ENCODE data around the gene SLC4A1AP. TPM values are rescaled to one million over a fixed set of nuclear protein-coding genes. Genes with fewer than 3 reads are reported as not detected.

Gene SLC4A1AP
- total and polyA plus RNA-seq, 2 donors = 16.3 to 22.6 TPM

DNA sequence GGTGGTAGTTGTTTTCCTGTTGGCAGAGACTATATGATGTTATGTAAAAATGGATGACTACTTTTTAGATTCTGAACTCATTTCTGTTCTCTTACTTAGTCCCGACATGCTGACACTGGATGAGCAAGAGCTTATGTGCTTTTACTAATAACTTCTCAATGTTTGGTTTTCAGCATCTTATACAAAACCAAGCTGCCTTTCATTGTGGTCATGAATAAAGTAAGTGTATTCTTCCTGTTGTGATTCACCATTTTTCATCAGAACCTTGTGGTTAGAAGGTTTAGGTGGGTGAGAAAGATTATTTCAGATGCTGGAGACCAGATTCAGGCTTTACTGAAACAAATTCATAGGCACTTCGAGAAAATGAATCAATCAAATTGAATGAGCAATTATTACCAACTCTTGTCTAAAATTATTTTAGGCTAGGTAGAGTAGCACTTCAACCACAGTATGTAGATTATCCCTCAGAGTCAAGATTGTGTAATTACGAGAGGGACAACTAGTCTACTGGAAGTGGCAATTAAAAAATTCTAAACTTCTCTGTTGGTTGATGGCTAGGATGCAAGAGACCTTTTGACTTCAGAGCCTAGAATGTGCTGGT, 25.6 kb upstream of the SLC4A1AP start:
- no peak for DNase-seq (ENCODE audit: extremely low spot score)
- no peak overlapping the region for H3K27ac ChIP-seq (ENCODE audit: low read depth)
- H3K36me3 ChIP-seq (ENCODE audit: insufficient read depth) = peaks cover 16% of the 10 kb centered on the region
- H3K4me3 ChIP-seq (ENCODE audit: low read depth, low read length) = no peak overlapping the region
- no peaks in the 10 kb centered on the region for H3K4me1 ChIP-seq (ENCODE audit: insufficient read depth)
- WGBS = 91% methylated on average over 3 of the region's 3 CpGs

DNA sequence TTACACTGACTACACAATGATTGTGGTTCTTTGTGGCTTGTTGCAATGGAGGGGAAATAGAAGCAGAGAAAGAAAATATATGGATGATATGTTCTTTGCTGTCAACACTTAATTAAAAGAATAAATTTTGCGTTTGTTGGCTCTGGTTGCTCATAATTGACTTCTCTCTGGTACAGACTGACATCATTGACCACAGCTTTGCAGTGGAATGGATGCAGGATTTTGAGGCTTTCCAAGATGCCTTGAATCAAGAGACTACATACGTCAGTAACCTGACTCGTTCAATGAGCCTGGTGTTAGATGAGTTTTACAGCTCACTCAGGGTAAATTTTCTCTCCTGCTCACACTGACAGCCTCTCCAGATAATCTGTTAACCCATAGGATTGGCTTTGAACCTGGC, 25.0 kb upstream of the SLC4A1AP start:
- 75% methylated on average over 3 of the region's 3 CpGs for WGBS
- no peak for DNase-seq (ENCODE audit: extremely low spot score)
- Histone ChIP-seq H3K4me3 (ENCODE audit: low read depth, low read length) (no peak overlapping the region), H3K4me1 (ENCODE audit: insufficient read depth) (no peaks in the 10 kb centered on the region), H3K36me3 (ENCODE audit: insufficient read depth) (peaks cover 16% of the 10 kb centered on the region), H3K27ac (ENCODE audit: low read depth) (no peak overlapping the region)

DNA sequence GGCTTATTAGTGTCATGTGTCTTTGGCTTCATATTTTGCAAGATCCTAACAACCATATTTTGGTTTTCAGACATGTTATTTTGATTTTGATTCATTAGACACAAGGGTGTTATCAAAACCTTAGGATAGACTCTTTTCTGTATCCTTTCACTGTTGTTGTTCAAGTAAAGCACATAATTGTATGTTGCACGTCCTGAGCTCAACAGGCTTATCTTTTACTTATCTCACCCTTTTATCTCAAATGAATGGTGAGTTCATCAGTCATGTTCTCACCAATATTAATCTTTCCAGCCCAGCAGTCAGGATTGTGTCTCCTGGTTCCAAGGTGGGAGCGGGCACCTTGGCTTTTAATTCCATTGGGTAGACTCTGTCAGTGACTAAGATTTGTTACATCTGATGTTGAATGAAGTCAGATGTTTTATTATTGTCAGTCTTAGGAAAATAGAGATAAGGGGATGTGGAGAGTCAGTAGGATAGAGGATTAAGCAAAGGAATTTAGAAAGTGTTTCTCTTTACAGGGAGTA, 22.9 kb upstream of the SLC4A1AP start:
- H3K4me1 ChIP-seq (ENCODE audit: insufficient read depth) = no peaks in the 10 kb centered on the region
- no peak overlapping the region for H3K4me3 ChIP-seq (ENCODE audit: low read depth, low read length)
- no peak overlapping the region for H3K27ac ChIP-seq (ENCODE audit: low read depth)
- peaks cover 10% of the 10 kb centered on the region for H3K36me3 ChIP-seq (ENCODE audit: insufficient read depth)
- no peak for DNase-seq (ENCODE audit: extremely low spot score)
- 83% methylated on average over 2 of the region's 2 CpGs for WGBS

DNA sequence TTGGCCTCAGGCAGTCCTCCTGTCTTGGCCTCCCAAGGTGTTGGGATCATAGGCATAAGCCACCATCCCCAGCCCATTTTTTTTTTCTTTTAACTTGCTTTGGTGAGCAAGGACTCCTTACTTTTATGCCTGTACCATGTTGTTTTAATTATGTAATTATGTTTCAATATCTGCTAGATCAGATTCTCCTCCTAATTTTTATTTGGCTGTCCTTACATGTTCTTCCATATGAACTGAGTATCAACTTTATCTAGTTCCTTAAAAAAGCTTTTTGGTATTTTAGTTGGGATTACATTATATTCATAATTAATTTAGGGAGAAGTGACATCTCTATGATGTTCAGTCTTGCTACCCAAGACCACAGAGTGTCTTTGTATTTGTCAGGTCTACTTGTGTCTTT, 18.5 kb upstream of the SLC4A1AP start:
- no peaks in the 10 kb centered on the region for H3K4me1 ChIP-seq (ENCODE audit: insufficient read depth)
- peaks cover 8% of the 10 kb centered on the region for H3K36me3 ChIP-seq (ENCODE audit: insufficient read depth)

DNA sequence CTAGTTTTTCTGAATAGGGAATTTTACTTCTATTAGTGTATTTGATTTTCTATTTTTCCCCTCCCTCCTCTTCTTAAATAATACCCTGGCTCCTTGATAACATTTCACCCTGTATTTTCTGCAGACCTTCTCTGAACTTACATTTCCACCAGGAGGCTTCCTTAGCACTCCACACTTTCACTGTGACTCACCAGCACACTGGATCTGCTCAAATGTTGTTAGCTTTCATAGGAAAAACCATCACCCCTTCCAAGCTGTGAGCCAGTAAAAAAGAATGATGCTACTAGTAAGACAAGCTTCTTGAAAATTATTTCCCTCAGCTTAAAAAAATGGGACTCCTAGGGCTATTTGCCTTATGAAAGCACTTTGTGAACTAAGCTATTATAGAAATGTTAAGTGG, 16.4 kb upstream of the SLC4A1AP start:
- H3K36me3 ChIP-seq (ENCODE audit: insufficient read depth) = peaks cover 17% of the 10 kb centered on the region
- H3K4me3 ChIP-seq (ENCODE audit: low read depth, low read length) = no peak overlapping the region
- H3K27ac ChIP-seq (ENCODE audit: low read depth) = no peak overlapping the region
- H3K4me1 ChIP-seq (ENCODE audit: insufficient read depth) = no peaks in the 10 kb centered on the region
- no peak for DNase-seq (ENCODE audit: extremely low spot score)

More for the DNA sequence above, 18.5 kb upstream of the SLC4A1AP start:
- DNase-seq (ENCODE audit: extremely low spot score) = no peak
- H3K4me3 ChIP-seq (ENCODE audit: low read depth, low read length) = no peak overlapping the region
- no peak overlapping the region for H3K27ac ChIP-seq (ENCODE audit: low read depth)

DNA sequence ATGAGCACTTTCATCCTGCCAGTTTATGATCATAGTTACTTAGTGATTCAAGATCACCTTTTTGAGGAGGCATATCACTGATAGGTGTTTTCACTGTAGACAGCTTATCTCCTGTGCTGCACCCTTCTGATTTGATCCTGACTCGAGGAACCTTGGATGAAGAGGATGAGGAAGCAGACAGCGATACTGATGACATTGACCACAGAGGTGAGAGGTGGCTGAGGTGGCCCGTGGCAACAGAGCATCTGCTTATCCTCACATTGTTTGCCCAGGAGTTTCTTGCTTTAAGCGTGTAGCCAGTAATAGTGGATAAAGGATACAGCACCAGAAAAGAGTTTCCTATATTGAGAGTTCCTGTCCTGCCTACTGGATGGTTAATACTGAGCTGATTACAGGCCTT, 16.0 kb upstream of the SLC4A1AP start:
- no peak for DNase-seq (ENCODE audit: extremely low spot score)
- no peak overlapping the region for H3K4me3 ChIP-seq (ENCODE audit: low read depth, low read length)
- no peaks in the 10 kb centered on the region for H3K4me1 ChIP-seq (ENCODE audit: insufficient read depth)
- H3K36me3 ChIP-seq (ENCODE audit: insufficient read depth) = peaks cover 17% of the 10 kb centered on the region
- H3K27ac ChIP-seq (ENCODE audit: low read depth) = no peak overlapping the region
- WGBS = 94% methylated on average over 4 of the region's 4 CpGs

DNA sequence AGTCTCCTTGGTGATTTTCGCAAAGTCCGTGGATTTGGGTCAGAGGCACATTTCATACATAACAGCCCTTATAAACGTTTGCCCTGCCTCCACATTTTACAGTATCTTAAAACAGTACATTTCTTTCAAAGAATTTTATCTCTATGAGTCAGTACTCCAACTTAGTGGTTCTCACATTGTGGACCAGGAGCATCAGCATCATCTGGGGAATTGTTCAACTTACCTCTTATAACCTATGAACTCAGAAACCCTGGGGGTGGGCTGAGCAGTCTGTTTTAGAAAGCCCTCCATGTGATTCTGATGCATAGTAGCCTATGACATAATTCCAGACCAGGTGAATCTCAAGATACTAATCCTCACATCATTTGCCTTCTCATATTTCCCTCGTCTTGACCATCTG, 12.6 kb upstream of the SLC4A1AP start:
- Histone ChIP-seq H3K36me3 (ENCODE audit: insufficient read depth) (peaks cover 19% of the 10 kb centered on the region), H3K4me1 (ENCODE audit: insufficient read depth) (no peaks in the 10 kb centered on the region), H3K4me3 (ENCODE audit: low read depth, low read length) (no peak overlapping the region), H3K27ac (ENCODE audit: low read depth) (no peak overlapping the region)
- no peak for DNase-seq (ENCODE audit: extremely low spot score)
- WGBS = 72% methylated on average over 4 of the region's 4 CpGs

DNA sequence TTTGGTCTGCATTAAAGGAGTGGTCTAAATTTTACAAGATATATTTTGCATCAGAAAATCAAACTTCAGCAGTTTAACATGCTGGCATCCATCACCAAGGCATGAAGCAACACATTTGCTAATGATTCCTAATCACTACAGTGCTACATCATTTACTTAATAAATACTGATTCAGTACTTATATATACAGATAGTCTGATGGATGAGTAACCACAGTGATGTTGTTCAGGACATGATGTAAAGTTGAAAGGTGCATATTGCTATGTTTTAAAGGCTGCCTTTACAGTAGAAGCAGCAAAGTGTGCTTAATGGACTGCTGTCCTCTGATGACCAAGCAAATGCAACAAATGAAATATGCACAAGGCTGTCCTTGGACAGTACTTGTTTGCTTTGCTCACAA, 11.3 kb upstream of the SLC4A1AP start:
- Histone ChIP-seq H3K36me3 (ENCODE audit: insufficient read depth) (peaks cover 17% of the 10 kb centered on the region), H3K27ac (ENCODE audit: low read depth) (no peak overlapping the region), H3K4me3 (ENCODE audit: low read depth, low read length) (no peak overlapping the region), H3K4me1 (ENCODE audit: insufficient read depth) (no peaks in the 10 kb centered on the region)
- no peak for DNase-seq (ENCODE audit: extremely low spot score)

DNA sequence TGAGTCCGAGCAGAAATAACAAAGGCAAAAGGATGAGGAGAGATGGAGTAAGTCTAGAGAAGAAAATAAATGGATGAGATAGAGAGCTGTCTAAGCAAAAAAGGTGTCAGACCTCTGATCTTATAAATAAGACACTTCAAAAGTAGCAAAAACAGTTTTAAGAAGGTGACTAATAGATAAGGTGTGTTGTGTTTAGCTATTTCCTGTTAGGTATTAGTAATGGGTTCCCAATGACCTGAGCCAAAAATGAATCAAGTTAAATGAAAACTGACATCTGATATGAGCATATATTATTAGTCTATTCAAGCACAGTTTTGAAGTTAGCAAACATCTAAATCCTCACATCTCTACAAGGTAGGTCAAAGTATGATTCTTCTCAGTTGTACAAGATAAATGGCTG, 10.9 kb upstream of the SLC4A1AP start:
- no peak for DNase-seq (ENCODE audit: extremely low spot score)
- Histone ChIP-seq H3K36me3 (ENCODE audit: insufficient read depth) (peaks cover 17% of the 10 kb centered on the region), H3K4me1 (ENCODE audit: insufficient read depth) (no peaks in the 10 kb centered on the region), H3K27ac (ENCODE audit: low read depth) (no peak overlapping the region), H3K4me3 (ENCODE audit: low read depth, low read length) (no peak overlapping the region)
- 95% methylated on average over 1 of the region's 1 CpG for WGBS

DNA sequence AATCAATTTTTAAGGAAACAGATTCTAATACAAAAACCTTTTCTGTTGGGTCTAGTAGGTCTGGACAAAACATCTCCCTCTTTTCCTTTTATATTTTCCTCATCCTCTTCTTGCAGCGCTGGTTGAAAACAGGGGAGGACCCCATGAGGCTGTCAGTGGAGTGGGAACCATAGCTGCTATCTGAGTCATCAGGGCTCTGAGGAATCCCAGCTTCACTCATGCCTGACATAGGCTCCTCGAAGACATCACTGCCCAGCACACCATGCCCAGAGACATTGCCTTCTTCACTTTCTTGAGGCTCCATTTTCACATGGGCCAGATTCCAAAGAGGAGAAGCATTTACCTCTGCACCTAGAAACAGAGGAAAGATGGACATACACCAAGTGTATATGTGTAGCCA, 10.3 kb upstream of the SLC4A1AP start:
- peaks cover 16% of the 10 kb centered on the region for H3K36me3 ChIP-seq (ENCODE audit: insufficient read depth)
- no peak overlapping the region for H3K4me3 ChIP-seq (ENCODE audit: low read depth, low read length)
- H3K27ac ChIP-seq (ENCODE audit: low read depth) = no peak overlapping the region
- 92% methylated on average over 2 of the region's 2 CpGs for WGBS
- DNase-seq (ENCODE audit: extremely low spot score) = no peak
- no peaks in the 10 kb centered on the region for H3K4me1 ChIP-seq (ENCODE audit: insufficient read depth)

DNA sequence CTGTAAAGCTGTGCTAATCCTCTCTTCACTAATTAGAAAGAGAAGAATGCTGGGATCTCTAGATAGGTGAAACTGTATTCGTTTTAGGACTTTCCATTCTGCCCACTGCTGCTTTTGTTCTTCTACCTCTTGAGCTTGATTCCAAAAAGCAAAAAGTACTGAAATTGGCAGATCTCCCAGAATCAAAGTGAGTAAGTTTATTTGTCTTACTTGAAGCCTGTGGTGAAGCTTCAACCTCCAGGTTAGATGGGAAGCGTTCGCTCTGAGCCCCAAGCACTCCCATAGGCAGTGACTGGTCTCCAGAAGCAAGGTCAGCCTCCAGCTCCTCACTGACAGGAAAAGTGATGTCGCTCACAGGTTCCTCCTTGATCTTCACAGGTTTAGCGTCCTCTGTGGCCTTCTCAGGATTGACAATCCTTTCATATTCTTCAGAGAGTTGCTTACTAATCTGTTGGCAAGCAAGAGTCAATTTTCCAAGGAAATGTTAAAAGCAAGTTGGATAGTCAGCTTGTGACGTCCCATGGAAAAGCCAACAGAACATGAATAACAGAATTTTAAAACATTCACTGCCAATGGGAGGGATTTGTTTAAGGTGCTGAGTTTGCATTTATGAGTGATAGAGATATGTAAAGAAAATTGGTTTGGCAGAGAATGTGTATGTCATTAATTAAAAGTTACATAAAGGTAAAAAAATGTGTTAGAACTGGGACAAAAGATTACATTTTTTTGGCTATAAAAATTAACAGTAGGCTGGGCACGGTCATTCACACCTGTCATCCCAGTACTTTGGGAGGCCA, 8.3 kb upstream of the SLC4A1AP start:
- no peak for DNase-seq (ENCODE audit: extremely low spot score)
- H3K36me3 ChIP-seq (ENCODE audit: insufficient read depth) = peaks cover 12% of the 10 kb centered on the region
- WGBS = 89% methylated on average over 7 of the region's 7 CpGs
- no peaks in the 10 kb centered on the region for H3K4me1 ChIP-seq (ENCODE audit: insufficient read depth)
- no peak overlapping the region for H3K27ac ChIP-seq (ENCODE audit: low read depth)
- no peak overlapping the region for H3K4me3 ChIP-seq (ENCODE audit: low read depth, low read length)

DNA sequence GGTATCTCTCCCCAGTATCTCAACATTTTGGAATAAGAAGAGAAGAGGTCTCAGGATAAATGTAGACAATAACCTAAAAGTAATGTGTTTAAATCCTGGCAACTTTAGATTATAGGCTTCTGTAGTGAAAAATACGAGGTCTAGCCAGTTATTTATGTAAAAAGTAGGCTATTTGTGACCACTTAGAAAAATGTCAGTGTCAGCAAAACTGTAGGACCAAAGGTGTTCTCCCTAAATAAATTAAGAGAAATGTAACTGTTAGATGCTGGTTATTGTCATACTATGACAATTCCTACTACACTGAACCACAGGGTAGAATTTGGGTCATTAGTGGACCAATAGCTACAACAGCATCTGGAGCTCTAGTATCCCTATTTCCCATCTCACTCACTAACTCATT, 2.3 kb upstream of the SLC4A1AP start:
- Histone ChIP-seq H3K4me3 (ENCODE audit: low read depth, low read length) (no peak overlapping the region), H3K27ac (ENCODE audit: low read depth) (no peak overlapping the region), H3K36me3 (ENCODE audit: insufficient read depth) (peaks cover 2% of the 10 kb centered on the region), H3K4me1 (ENCODE audit: insufficient read depth) (no peaks in the 10 kb centered on the region)
- WGBS = 92% methylated on average over 1 of the region's 1 CpG
- DNase-seq (ENCODE audit: extremely low spot score) = no peak

DNA sequence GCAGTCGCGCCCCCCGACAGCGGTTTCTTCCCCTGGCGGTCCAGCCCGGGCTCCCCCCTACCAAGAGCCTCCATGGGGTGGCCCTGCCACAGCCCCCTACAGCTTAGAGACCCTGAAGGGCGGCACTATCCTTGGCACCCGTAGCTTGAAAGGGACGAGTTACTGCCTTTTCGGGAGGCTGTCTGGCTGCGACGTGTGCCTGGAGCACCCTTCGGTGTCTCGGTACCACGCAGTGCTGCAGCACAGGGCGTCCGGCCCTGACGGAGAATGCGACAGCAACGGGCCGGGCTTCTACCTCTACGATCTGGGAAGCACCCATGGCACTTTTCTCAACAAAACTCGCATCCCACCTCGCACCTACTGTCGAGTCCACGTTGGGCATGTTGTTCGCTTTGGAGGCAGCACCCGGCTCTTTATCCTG, 475 bp downstream of the SLC4A1AP start:
- DNase-seq (ENCODE audit: extremely low spot score) = no peak
- 3% methylated on average over 28 of the region's 28 CpGs for whole genome bisulfite sequencing

DNA sequence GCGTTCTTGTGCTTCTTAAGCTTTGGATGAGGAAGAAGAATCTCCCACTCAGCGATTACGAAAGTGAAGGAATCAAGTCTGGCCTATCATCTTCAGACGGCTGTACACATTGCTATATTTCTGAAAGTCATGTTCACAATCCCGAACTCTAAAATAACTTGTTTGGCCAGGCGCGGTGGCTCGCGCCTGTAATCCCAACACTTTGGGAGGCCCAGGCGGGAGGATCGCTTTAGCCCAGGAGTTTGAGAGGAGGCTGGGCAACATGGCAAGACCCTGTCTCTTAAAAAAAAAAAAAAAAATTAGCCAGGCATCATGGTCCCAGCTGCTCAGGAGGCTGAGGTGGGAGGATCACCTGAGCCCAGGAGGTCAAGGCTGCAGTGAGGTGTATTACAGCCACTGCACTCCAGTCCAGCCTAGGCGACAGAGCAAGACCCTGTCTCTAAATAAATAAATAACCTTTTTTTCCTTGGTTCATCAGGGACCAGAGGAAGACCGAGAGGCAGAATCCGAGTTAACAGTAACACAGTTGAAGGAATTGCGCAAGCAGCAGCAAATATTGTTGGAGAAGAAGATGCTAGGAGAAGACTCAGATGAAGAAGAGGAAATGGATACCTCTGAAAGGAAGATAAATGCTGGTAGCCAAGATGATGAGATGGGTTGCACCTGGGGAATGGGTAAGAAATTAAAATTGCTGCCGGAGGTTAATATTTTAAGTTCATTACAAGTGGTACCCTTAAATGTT, 1.1 kb downstream of the SLC4A1AP start:
- 83% methylated on average over 16 of the region's 16 CpGs for WGBS
- no peaks in the 10 kb centered on the region for H3K4me1 ChIP-seq (ENCODE audit: insufficient read depth)
- H3K4me3 ChIP-seq (ENCODE audit: low read depth, low read length) = peak overlapping the region; percentile 69
- H3K36me3 ChIP-seq (ENCODE audit: insufficient read depth) = peaks cover 2% of the 10 kb centered on the region
- DNase-seq (ENCODE audit: extremely low spot score) = no peak
- no peak overlapping the region for H3K27ac ChIP-seq (ENCODE audit: low read depth)

More for the DNA sequence above, 475 bp downstream of the SLC4A1AP start:
- Histone ChIP-seq H3K36me3 (ENCODE audit: insufficient read depth) (peaks cover 2% of the 10 kb centered on the region), H3K27ac (ENCODE audit: low read depth) (peak overlapping the region; percentile 54), H3K4me3 (ENCODE audit: low read depth, low read length) (peak overlapping the region; percentile 69), H3K4me1 (ENCODE audit: insufficient read depth) (no peaks in the 10 kb centered on the region)
